Loucy (cell line): ENCODE results near the gene TJP3.
"Not testable (repeated sequence)": the region's sequence is repeated elsewhere in the genome, so short reads cannot be mapped to it uniquely, and the experiment has no call there.

Experiments
- H2AFZ ChIP-seq: fragments of 200-600 bp; sonication (generic); 2 replicates; pipeline ENCODE4 v1.6.0; 2016; ENCODE audit warnings: antibody characterized with exemption, mild to moderate bottlenecking, low read length, moderate library complexity
- H3F3A ChIP-seq: fragments of 200-600 bp; 2 replicates; pipeline ENCODE4 v1.6.0; 2016; ENCODE audit warnings: antibody characterized with exemption, low read depth, mild to moderate bottlenecking
- H3K27me3 ChIP-seq: fragments of 200-600 bp; sonication (generic); 2 replicates; pipeline ENCODE4 v1.6.1; 2014; ENCODE audit warnings: low read length, mild to moderate bottlenecking; ENCODE audit not compliant: insufficient read depth, poor library complexity, severe bottlenecking
- H3K36me3 ChIP-seq: fragments of 200-600 bp; sonication (generic); 2 replicates; pipeline ENCODE4 v1.6.1; 2016; ENCODE audit warnings: low read length; ENCODE audit not compliant: insufficient read depth
- H3K4me1 ChIP-seq: fragments of 200-600 bp; sonication (generic); 2 replicates; pipeline ENCODE4 v1.5.1; 2014; ENCODE audit warnings: low read length, mild to moderate bottlenecking; ENCODE audit not compliant: insufficient read depth, poor library complexity, severe bottlenecking
- H3K4me2 ChIP-seq: fragments of 200-600 bp; sonication (generic); 2 replicates; pipeline ENCODE4 v1.6.0; 2014; ENCODE audit warnings: antibody characterized with exemption, low read length, low read depth, mild to moderate bottlenecking; ENCODE audit not compliant: poor library complexity, severe bottlenecking
- H3K4me3 ChIP-seq: fragments of 200-600 bp; sonication (generic); 2 replicates; pipeline ENCODE4 v1.5.1; 2014; ENCODE audit warnings: low read length, mild to moderate bottlenecking, mixed read lengths; ENCODE audit not compliant: poor library complexity, severe bottlenecking
- H3K79me2 ChIP-seq: fragments of 200-600 bp; sonication (generic); 2 replicates; pipeline ENCODE4 v1.6.1; 2014; ENCODE audit warnings: low read length; ENCODE audit not compliant: insufficient read depth
- H3K9ac ChIP-seq: fragments of 200-600 bp; sonication (generic); 2 replicates; pipeline ENCODE4 v1.6.0; 2014; ENCODE audit warnings: mild to moderate bottlenecking, low read depth, low read length, moderate library complexity; ENCODE audit not compliant: poor library complexity, severe bottlenecking
- H3K9me2 ChIP-seq: fragments of 200-600 bp; sonication (generic); replicated peaks from 2 replicates; pipeline ENCODE4 v1.6.1; 2016; ENCODE audit warnings: low read depth, low read length, mixed read lengths
- H3K9me3 ChIP-seq: fragments of 200-600 bp; sonication (generic); 2 replicates; pipeline ENCODE4 v1.6.1; 2014; ENCODE audit warnings: mild to moderate bottlenecking, antibody characterized with exemption, low read length, low read depth; ENCODE audit not compliant: insufficient read depth
- H4K20me1 ChIP-seq: fragments of 200-600 bp; sonication (generic); 2 replicates; pipeline ENCODE4 v1.6.0; 2014; ENCODE audit warnings: antibody characterized with exemption, low read length, mild to moderate bottlenecking; ENCODE audit not compliant: insufficient read depth, poor library complexity, severe bottlenecking
- EZH2phosphoT487 ChIP-seq: fragments of 200-600 bp; IDR thresholded peaks from 2 replicates; pipeline ENCODE4 v1.6.1; 2018; ENCODE audit warnings: antibody characterized with exemption, mild to moderate bottlenecking, moderate library complexity, borderline replicate concordance
- TF ChIP-seq, protein P1 (sequence below): fragments of 200-600 bp; sonication (generic); conservative IDR thresholded peaks from 2 replicates; pipeline ENCODE4 v1.5.1; 2014; ENCODE audit warnings: mild to moderate bottlenecking, antibody characterized with exemption, low read length

The TJP3 gene

DNA sequence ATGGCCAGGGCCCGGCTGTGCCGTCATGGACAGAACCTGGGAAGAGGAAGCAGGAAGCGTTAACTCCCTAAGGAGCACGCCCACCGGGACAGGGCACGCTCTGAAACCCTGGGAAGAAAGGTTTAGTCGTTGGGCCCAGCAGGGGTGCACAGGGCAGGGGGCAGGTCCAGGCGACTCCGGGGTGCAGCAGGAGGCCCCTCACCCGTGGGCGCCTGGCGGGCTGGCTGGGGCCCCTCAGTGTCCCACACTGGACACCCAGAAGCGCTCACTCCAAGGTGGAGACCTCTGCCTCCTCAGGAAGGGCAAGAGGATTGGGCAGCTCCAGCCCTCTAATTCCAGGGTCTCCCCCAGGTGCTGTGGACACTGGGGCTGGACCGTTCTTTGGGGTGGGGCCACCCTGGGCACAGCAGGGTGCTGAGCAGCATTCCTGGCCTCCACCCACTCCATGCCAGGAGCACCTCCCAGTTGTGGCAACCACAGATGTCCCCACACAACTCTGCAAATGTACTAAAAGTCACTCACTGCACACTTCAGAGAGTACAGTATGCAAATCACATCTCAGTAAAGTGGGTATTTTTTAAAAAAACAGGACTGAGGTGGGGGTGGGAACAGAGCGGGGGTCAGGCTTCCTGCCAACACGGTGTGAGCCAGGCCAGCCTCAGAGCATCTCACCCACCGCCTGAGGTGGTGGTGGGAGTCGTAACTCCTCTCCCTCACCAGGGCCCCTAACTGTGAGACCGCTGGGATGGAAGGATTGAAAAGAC is 43.1 kb upstream of the TJP3 start:
- H3K79me2 ChIP-seq: no peaks in the 10 kb centered on the region
- no peaks in the 10 kb centered on the region for H3K9me2 ChIP-seq
- no peak overlapping the region for H3K4me3 ChIP-seq
- no peaks in the 10 kb centered on the region for H3K27me3 ChIP-seq
- no peaks in the 10 kb centered on the region for H4K20me1 ChIP-seq
- H3F3A ChIP-seq: no peaks in the 10 kb centered on the region
- no peaks in the 10 kb centered on the region; the same call in 1 of the 2 replicates for H3K36me3 ChIP-seq
- no peaks in the 10 kb centered on the region for H3K9me3 ChIP-seq
- TF ChIP-seq EZH2phosphoT487: no peak
- TF ChIP-seq, protein P1, sequence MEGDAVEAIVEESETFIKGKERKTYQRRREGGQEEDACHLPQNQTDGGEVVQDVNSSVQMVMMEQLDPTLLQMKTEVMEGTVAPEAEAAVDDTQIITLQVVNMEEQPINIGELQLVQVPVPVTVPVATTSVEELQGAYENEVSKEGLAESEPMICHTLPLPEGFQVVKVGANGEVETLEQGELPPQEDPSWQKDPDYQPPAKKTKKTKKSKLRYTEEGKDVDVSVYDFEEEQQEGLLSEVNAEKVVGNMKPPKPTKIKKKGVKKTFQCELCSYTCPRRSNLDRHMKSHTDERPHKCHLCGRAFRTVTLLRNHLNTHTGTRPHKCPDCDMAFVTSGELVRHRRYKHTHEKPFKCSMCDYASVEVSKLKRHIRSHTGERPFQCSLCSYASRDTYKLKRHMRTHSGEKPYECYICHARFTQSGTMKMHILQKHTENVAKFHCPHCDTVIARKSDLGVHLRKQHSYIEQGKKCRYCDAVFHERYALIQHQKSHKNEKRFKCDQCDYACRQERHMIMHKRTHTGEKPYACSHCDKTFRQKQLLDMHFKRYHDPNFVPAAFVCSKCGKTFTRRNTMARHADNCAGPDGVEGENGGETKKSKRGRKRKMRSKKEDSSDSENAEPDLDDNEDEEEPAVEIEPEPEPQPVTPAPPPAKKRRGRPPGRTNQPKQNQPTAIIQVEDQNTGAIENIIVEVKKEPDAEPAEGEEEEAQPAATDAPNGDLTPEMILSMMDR: no peak
- H3K4me1 ChIP-seq: no peaks in the 10 kb centered on the region
- H2AFZ ChIP-seq: no peak overlapping the region
- H3K4me2 ChIP-seq: no peak overlapping the region
- no peak overlapping the region for H3K9ac ChIP-seq

DNA sequence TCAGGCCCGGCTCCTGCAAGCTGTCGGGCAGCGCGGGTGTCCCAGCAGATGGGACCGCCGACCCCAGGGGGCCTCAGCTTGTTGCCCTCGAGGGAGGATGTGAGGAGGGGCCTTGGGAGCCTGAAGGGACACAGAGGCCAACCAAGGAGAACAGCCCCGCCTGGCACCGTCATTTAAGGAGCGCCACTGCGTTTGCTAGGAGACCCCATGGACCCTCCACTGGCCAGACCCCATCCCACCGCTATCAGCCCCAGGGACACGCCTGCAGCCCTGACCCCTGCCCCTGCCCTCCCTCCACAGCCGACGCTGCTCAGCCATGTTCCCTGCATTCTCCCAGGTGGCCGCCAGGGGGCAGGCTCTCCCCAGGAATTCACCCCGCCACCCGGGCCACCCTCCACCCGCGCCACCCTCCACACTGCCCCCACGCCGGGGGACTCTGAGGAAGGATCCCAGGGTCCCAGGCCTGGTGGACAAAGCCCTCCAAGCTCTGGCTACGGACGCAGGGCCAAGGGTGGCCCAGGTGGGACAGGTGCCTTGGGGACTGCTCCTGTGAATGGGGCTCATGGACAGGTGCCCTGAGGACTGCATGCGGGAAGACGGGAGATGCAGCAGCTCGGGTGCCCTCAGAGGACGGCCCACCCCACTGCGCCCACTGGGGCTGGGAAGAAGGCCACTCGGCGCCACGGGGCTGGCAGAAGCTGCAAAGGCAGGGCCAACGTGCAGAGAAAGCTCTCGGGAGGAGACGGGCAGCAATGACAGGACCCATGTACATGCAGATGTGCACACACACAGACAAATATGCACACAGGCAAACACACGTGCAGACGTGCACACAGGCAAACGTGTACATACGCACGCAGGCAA is 42.3 kb upstream of the TJP3 start:
- H3K79me2 ChIP-seq: no peaks in the 10 kb centered on the region
- H3K27me3 ChIP-seq: no peaks in the 10 kb centered on the region
- H3K9me2 ChIP-seq: no peaks in the 10 kb centered on the region
- H2AFZ ChIP-seq: no peak overlapping the region
- H3K4me3 ChIP-seq: no peak overlapping the region
- H4K20me1 ChIP-seq: no peaks in the 10 kb centered on the region
- no peak for TF ChIP-seq EZH2phosphoT487
- TF ChIP-seq, protein P1: peak; percentile 92
- H3F3A ChIP-seq: no peaks in the 10 kb centered on the region
- no peak overlapping the region for H3K4me2 ChIP-seq
- H3K36me3 ChIP-seq: no peaks in the 10 kb centered on the region; the same call in 1 of the 2 replicates
- H3K9me3 ChIP-seq: no peaks in the 10 kb centered on the region
- no peak overlapping the region for H3K9ac ChIP-seq
- H3K4me1 ChIP-seq: no peaks in the 10 kb centered on the region

DNA sequence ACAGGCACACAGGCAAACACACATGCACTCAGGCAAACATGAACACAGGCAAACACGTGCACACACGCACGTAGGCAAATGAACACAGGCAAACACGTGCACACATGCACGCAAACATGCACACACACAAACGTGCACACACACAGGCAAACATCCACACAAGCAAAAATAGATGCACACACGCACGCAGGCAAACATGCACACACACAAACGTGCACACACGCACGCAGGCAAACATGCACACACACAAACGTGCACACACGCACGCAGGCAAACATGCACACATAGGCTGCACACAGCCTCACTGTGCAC is 41.7 kb upstream of the TJP3 start:
- not testable (repeated sequence) for H3K27me3 ChIP-seq, H3K9ac ChIP-seq

More for the DNA sequence above, 41.7 kb upstream of the TJP3 start:
- H4K20me1 ChIP-seq, H3K9me3 ChIP-seq, H3K9me2 ChIP-seq, H3K4me3 ChIP-seq, H2AFZ ChIP-seq, H3K4me2 ChIP-seq, H3K79me2 ChIP-seq, H3K4me1 ChIP-seq, H3F3A ChIP-seq, H3K36me3 ChIP-seq: not testable (repeated sequence)
